Measurements from ENCODE around the gene TTC3. TPM values are rescaled to one million over a fixed set of nuclear protein-coding genes. Genes with fewer than 3 reads are reported as not detected.
A peak's percentile ranks its signal among the peaks of the same experiment; 100 is the strongest.

Gene TTC3
- total RNA-seq, 1 donor from 2014 or later: 223 TPM

DNA sequence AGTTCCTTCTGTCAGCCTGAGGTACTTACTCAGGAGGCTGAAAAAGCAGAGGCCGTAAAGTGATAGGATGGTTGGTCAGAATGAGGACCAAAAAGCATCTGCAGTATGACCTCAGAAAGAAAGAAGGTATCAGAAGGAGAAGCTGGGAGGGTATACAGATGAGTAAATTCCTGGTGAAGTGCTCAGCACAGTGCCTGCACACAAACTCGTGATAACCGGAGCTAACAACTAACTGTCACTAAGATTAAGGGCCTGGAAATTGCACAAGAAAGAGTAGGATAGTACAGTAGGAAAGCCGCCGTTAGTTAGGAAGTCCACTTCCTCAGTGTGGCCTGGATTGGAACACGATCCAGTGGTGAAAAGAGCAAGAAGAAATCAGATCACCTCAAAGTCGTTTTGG is 131.5 kb downstream of the TTC3 start:
- no peaks in the 10 kb centered on the region for H3K79me2 ChIP-seq (ENCODE audit: insufficient read depth, low read length)
- no peaks in the 10 kb centered on the region for H3K27me3 ChIP-seq (ENCODE audit: insufficient read depth, low read length)
- peak overlapping the region; percentile 8 for H3K27ac Mint-ChIP-seq (ENCODE audit: unreplicated experiment)
- no peak for TF ChIP-seq EZH2 (IDR thresholded peaks at IDR 0.05; ENCODE audit: insufficient read depth, low read length)
- TF ChIP-seq, protein P1, sequence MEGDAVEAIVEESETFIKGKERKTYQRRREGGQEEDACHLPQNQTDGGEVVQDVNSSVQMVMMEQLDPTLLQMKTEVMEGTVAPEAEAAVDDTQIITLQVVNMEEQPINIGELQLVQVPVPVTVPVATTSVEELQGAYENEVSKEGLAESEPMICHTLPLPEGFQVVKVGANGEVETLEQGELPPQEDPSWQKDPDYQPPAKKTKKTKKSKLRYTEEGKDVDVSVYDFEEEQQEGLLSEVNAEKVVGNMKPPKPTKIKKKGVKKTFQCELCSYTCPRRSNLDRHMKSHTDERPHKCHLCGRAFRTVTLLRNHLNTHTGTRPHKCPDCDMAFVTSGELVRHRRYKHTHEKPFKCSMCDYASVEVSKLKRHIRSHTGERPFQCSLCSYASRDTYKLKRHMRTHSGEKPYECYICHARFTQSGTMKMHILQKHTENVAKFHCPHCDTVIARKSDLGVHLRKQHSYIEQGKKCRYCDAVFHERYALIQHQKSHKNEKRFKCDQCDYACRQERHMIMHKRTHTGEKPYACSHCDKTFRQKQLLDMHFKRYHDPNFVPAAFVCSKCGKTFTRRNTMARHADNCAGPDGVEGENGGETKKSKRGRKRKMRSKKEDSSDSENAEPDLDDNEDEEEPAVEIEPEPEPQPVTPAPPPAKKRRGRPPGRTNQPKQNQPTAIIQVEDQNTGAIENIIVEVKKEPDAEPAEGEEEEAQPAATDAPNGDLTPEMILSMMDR (IDR thresholded peaks at IDR 0.05; ENCODE audit: insufficient read depth, low read depth, low read length): no peak
- H3K4me2 ChIP-seq (ENCODE audit: low read length): no peak overlapping the region
- H4K20me1 ChIP-seq (ENCODE audit: insufficient read depth, low read length): peaks cover 19% of the 10 kb centered on the region
- H3K4me1 Mint-ChIP-seq (ENCODE audit: low read depth, unreplicated experiment): peaks cover 30% of the 10 kb centered on the region
- H2AFZ ChIP-seq (ENCODE audit: low read depth, low read length): no peak overlapping the region
- no peak overlapping the region for H3K9ac ChIP-seq (ENCODE audit: low read length)
- peak; percentile 58 for DNase-seq (ENCODE audit: low read depth)
- H3K27ac ChIP-seq (ENCODE audit: low read depth, low read length): no peak overlapping the region
- no peak overlapping the region for H3K4me3 ChIP-seq (ENCODE audit: insufficient read depth, low read depth, low read length)
- H3K4me3 Mint-ChIP-seq (ENCODE audit: unreplicated experiment): no peak overlapping the region
- H3K36me3 ChIP-seq (ENCODE audit: insufficient read depth, low read length): peaks cover 30% of the 10 kb centered on the region
- FAIRE-seq: no peak
- no peaks in the 10 kb centered on the region for H3K9me3 ChIP-seq (ENCODE audit: insufficient read depth, low read depth, low read length)
- H3K36me3 Mint-ChIP-seq (ENCODE audit: low read depth, unreplicated experiment): peaks cover 24% of the 10 kb centered on the region
- peaks cover 5% of the 10 kb centered on the region for H3K4me1 ChIP-seq (ENCODE audit: insufficient read depth, low read length)
- no peaks in the 10 kb centered on the region for H3K27me3 Mint-ChIP-seq (ENCODE audit: low read depth, unreplicated experiment)
- H3K9me3 Mint-ChIP-seq (ENCODE audit: unreplicated experiment): no peaks in the 10 kb centered on the region

DNA sequence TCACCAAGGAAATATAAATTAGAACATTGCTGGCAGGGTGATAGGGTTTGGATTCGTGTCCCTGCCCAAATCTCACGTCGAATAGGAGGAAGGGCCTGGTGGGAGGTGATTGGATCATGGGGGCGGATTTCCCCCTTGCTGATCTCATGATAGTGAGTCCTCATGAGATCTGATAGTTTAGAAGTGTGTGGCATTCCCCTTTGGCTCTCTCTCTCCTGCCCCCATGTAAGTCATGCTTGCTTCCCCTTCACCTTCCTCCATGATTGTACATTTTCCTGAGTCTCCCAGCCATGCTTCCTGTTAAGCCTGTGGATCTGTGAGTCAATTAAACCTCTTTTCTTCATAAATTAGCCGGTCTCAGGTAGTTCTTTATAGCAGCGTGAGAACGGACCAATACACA is 133.4 kb downstream of the TTC3 start:
- no peaks in the 10 kb centered on the region for H3K79me2 ChIP-seq (ENCODE audit: insufficient read depth, low read length)
- Mint-ChIP-seq H3K4me1 (ENCODE audit: low read depth, unreplicated experiment) (peaks cover 28% of the 10 kb centered on the region), H3K27me3 (ENCODE audit: low read depth, unreplicated experiment) (no peaks in the 10 kb centered on the region), H3K4me3 (ENCODE audit: unreplicated experiment) (no peak overlapping the region), H3K9me3 (ENCODE audit: unreplicated experiment) (no peaks in the 10 kb centered on the region), H3K27ac (ENCODE audit: unreplicated experiment) (no peak overlapping the region), H3K36me3 (ENCODE audit: low read depth, unreplicated experiment) (peaks cover 23% of the 10 kb centered on the region)
- no peaks in the 10 kb centered on the region for H3K27me3 ChIP-seq (ENCODE audit: insufficient read depth, low read length)
- H3K4me1 ChIP-seq (ENCODE audit: insufficient read depth, low read length): peaks cover 3% of the 10 kb centered on the region
- FAIRE-seq (no peak), DNase-seq (ENCODE audit: low read depth) (no peak)
- no peak overlapping the region for H2AFZ ChIP-seq (ENCODE audit: low read depth, low read length)
- H3K4me2 ChIP-seq (ENCODE audit: low read length): no peak overlapping the region
- peaks cover 18% of the 10 kb centered on the region for H3K36me3 ChIP-seq (ENCODE audit: insufficient read depth, low read length)
- H3K4me3 ChIP-seq (ENCODE audit: insufficient read depth, low read depth, low read length): no peak overlapping the region
- H3K27ac ChIP-seq (ENCODE audit: low read depth, low read length): no peak overlapping the region
- peaks cover 10% of the 10 kb centered on the region for H4K20me1 ChIP-seq (ENCODE audit: insufficient read depth, low read length)
- H3K9me3 ChIP-seq (ENCODE audit: insufficient read depth, low read depth, low read length): peaks cover 4% of the 10 kb centered on the region
- no peak for TF ChIP-seq EZH2 (IDR thresholded peaks at IDR 0.05; ENCODE audit: insufficient read depth, low read length)
- TF ChIP-seq, protein P1 (IDR thresholded peaks at IDR 0.05; ENCODE audit: insufficient read depth, low read depth, low read length): no peak
- H3K9ac ChIP-seq (ENCODE audit: low read length): no peak overlapping the region

DNA sequence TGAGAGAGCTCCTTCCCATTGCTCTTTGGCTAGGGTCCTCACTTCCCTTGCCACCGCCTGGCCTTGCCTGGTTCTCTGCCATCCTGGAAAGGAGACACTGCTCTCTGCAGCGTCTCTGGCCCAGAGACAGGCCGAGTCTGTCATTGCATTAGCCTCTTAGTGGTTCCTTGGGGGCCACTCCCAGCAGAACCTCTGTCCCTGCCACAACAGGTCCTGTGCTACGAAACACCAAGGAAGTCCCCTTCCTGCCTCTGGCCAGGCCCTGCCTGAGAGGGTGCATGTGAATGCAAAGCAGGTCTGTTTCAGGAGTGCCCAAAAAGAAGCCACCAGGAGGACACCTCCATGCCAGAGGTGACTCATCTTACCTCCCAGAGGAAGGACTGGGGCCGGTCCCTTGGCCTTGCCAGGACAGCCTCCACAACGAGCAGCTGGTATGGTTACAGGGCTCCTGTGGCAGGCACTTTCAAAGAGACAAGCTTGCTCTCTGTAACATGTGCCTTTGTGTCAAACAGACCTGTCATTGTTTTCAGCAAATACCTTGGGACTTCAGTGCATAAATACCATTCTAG is 134.5 kb downstream of the TTC3 start:
- H3K4me2 ChIP-seq (ENCODE audit: low read length): peak overlapping the region; percentile 59
- H3K9me3 ChIP-seq (ENCODE audit: insufficient read depth, low read depth, low read length): peaks cover 4% of the 10 kb centered on the region
- no peak overlapping the region for H3K9ac ChIP-seq (ENCODE audit: low read length)
- no peak overlapping the region for H3K4me3 ChIP-seq (ENCODE audit: insufficient read depth, low read depth, low read length)
- H3K79me2 ChIP-seq (ENCODE audit: insufficient read depth, low read length): no peaks in the 10 kb centered on the region
- Mint-ChIP-seq H3K27me3 (ENCODE audit: low read depth, unreplicated experiment) (no peaks in the 10 kb centered on the region), H3K4me3 (ENCODE audit: unreplicated experiment) (no peak overlapping the region), H3K4me1 (ENCODE audit: low read depth, unreplicated experiment) (peaks cover 23% of the 10 kb centered on the region), H3K36me3 (ENCODE audit: low read depth, unreplicated experiment) (peaks cover 15% of the 10 kb centered on the region), H3K9me3 (ENCODE audit: unreplicated experiment) (peaks cover 1% of the 10 kb centered on the region), H3K27ac (ENCODE audit: unreplicated experiment) (no peak overlapping the region)
- no peak for FAIRE-seq
- peaks cover 3% of the 10 kb centered on the region for H3K4me1 ChIP-seq (ENCODE audit: insufficient read depth, low read length)
- DNase-seq (ENCODE audit: low read depth): peak; percentile 22
- H2AFZ ChIP-seq (ENCODE audit: low read depth, low read length): no peak overlapping the region
- no peak overlapping the region for H3K27ac ChIP-seq (ENCODE audit: low read depth, low read length)
- TF ChIP-seq, protein P1 (IDR thresholded peaks at IDR 0.05; ENCODE audit: insufficient read depth, low read depth, low read length): no peak
- peaks cover 10% of the 10 kb centered on the region for H4K20me1 ChIP-seq (ENCODE audit: insufficient read depth, low read length)
- no peaks in the 10 kb centered on the region for H3K27me3 ChIP-seq (ENCODE audit: insufficient read depth, low read length)
- peaks cover 10% of the 10 kb centered on the region for H3K36me3 ChIP-seq (ENCODE audit: insufficient read depth, low read length)
